ENCODE results near the gene ETS1.

Gene ETS1

GRCh38 chr11:128548649-128549255, 38.6 kb downstream of the ETS1 start:
- H3K9me3 ChIP-seq, result no peaks in the 10 kb centered on the region
- peak overlapping the region; percentile 85 for H3K4me2 ChIP-seq
- peak overlapping the region; percentile 61 for H3K4me3 ChIP-seq
- peak overlapping the region; percentile 93 for H3K27ac ChIP-seq
- H3K4me1 ChIP-seq, result peaks cover 93% of the 10 kb centered on the region
- peak overlapping the region; percentile 81 for H3K9ac ChIP-seq
- TF ChIP-seq Cebpa-rat (IDR thresholded peaks at IDR 0.05), result no peak
- no peaks in the 10 kb centered on the region for H4K20me1 ChIP-seq
- no peaks in the 10 kb centered on the region for H3K27me3 ChIP-seq
- H3K36me3 ChIP-seq, result no peaks in the 10 kb centered on the region

- H3K27me3 ChIP-seq, result no peaks in the 10 kb centered on the region
- H3K4me2 ChIP-seq, result peak overlapping the region; percentile 85
- TF ChIP-seq Cebpa-rat (IDR thresholded peaks at IDR 0.05), result no peak
- H3K9me3 ChIP-seq, result no peaks in the 10 kb centered on the region
- peak overlapping the region; percentile 93 for H3K27ac ChIP-seq
- no peaks in the 10 kb centered on the region for H4K20me1 ChIP-seq
- no peaks in the 10 kb centered on the region for H3K36me3 ChIP-seq
- H3K9ac ChIP-seq, result peak overlapping the region; percentile 81
- peaks cover 93% of the 10 kb centered on the region for H3K4me1 ChIP-seq
- peak overlapping the region; percentile 61 for H3K4me3 ChIP-seq
Measured at GRCh38 chr11:128547946-128548648, 39.3 kb downstream of the ETS1 start.

- H4K20me1 ChIP-seq, result no peaks in the 10 kb centered on the region
- no peak overlapping the region for H3K4me3 ChIP-seq
- H3K27me3 ChIP-seq, result no peaks in the 10 kb centered on the region
- peak overlapping the region; percentile 85 for H3K4me2 ChIP-seq
- TF ChIP-seq Cebpa-rat (IDR thresholded peaks at IDR 0.05), result no peak
- peak overlapping the region; percentile 93; the same call in 1 of the 2 replicates for H3K27ac ChIP-seq
- no peaks in the 10 kb centered on the region for H3K9me3 ChIP-seq
- peaks cover 83% of the 10 kb centered on the region for H3K4me1 ChIP-seq
- peak overlapping the region; percentile 81; the same call in 1 of the 2 replicates for H3K9ac ChIP-seq
- H3K36me3 ChIP-seq, result no peaks in the 10 kb centered on the region
Measured at GRCh38 chr11:128546916-128547315, 40.4 kb downstream of the ETS1 start.

- Histone ChIP-seq H3K9me3 (no peaks in the 10 kb centered on the region), H3K36me3 (no peaks in the 10 kb centered on the region), H3K4me3 (no peak overlapping the region), H3K9ac (peak overlapping the region; percentile 55; the same call in 1 of the 2 replicates), H3K27ac (peak overlapping the region; percentile 69; the same call in 1 of the 2 replicates), H3K4me1 (peaks cover 60% of the 10 kb centered on the region), H3K27me3 (no peaks in the 10 kb centered on the region), H3K4me2 (peak overlapping the region; percentile 75), H4K20me1 (no peaks in the 10 kb centered on the region)
- no peak for TF ChIP-seq Cebpa-rat (IDR thresholded peaks at IDR 0.05)
Measured at GRCh38 chr11:128544471-128545051, 42.8 kb downstream of the ETS1 start.

GRCh38 chr11:128540469-128540868, 46.9 kb downstream of the ETS1 start:
- TF ChIP-seq Cebpa-rat (IDR thresholded peaks at IDR 0.05), result no peak
- Histone ChIP-seq H4K20me1 (no peaks in the 10 kb centered on the region), H3K27me3 (no peaks in the 10 kb centered on the region), H3K4me1 (peaks cover 26% of the 10 kb centered on the region), H3K4me3 (no peak overlapping the region), H3K27ac (no peak overlapping the region), H3K9me3 (no peaks in the 10 kb centered on the region), H3K4me2 (no peak overlapping the region), H3K9ac (no peak overlapping the region), H3K36me3 (no peaks in the 10 kb centered on the region)

- no peaks in the 10 kb centered on the region for H3K36me3 ChIP-seq
- H3K4me1 ChIP-seq, result no peaks in the 10 kb centered on the region
- H3K27me3 ChIP-seq, result no peaks in the 10 kb centered on the region
- TF ChIP-seq Cebpa-rat (IDR thresholded peaks at IDR 0.05), result no peak
- H4K20me1 ChIP-seq, result no peaks in the 10 kb centered on the region
- H3K9me3 ChIP-seq, result peaks cover 5% of the 10 kb centered on the region; the same call in 1 of the 2 replicates
- no peak overlapping the region for H3K27ac ChIP-seq
- H3K4me3 ChIP-seq, result no peak overlapping the region
- no peak overlapping the region for H3K9ac ChIP-seq
- no peak overlapping the region for H3K4me2 ChIP-seq
Measured at GRCh38 chr11:128536506-128536905, 50.9 kb downstream of the ETS1 start.

- H3K4me1 ChIP-seq, result no peaks in the 10 kb centered on the region
- no peak overlapping the region for H3K4me3 ChIP-seq
- H3K9me3 ChIP-seq, result peaks cover 5% of the 10 kb centered on the region; the same call in 1 of the 2 replicates
- H3K27me3 ChIP-seq, result no peaks in the 10 kb centered on the region
- TF ChIP-seq Cebpa-rat (IDR thresholded peaks at IDR 0.05), result no peak
- H3K4me2 ChIP-seq, result no peak overlapping the region
- H3K9ac ChIP-seq, result no peak overlapping the region
- H4K20me1 ChIP-seq, result no peaks in the 10 kb centered on the region
- no peak overlapping the region for H3K27ac ChIP-seq
- no peaks in the 10 kb centered on the region for H3K36me3 ChIP-seq
Measured at GRCh38 chr11:128535468-128536457, 51.6 kb downstream of the ETS1 start.

- Histone ChIP-seq H3K36me3 (no peaks in the 10 kb centered on the region), H3K27me3 (no peaks in the 10 kb centered on the region), H3K4me1 (no peaks in the 10 kb centered on the region), H3K9me3 (peaks cover 5% of the 10 kb centered on the region; the same call in 1 of the 2 replicates), H3K27ac (no peak overlapping the region), H3K4me2 (no peak overlapping the region), H4K20me1 (no peaks in the 10 kb centered on the region), H3K9ac (no peak overlapping the region), H3K4me3 (no peak overlapping the region)
- no peak for TF ChIP-seq Cebpa-rat (IDR thresholded peaks at IDR 0.05)
Measured at GRCh38 chr11:128533472-128533871, 53.9 kb downstream of the ETS1 start.

GRCh38 chr11:128532572-128533091, 54.7 kb downstream of the ETS1 start:
- Histone ChIP-seq H3K9me3 (peaks cover 5% of the 10 kb centered on the region; the same call in 1 of the 2 replicates), H4K20me1 (no peaks in the 10 kb centered on the region), H3K27ac (no peak overlapping the region), H3K27me3 (no peaks in the 10 kb centered on the region), H3K4me1 (peaks cover 5% of the 10 kb centered on the region), H3K4me2 (no peak overlapping the region), H3K9ac (no peak overlapping the region), H3K4me3 (no peak overlapping the region), H3K36me3 (no peaks in the 10 kb centered on the region)
- no peak for TF ChIP-seq Cebpa-rat (IDR thresholded peaks at IDR 0.05)

All from BLaER1 (cell line).